ENCODE measurements around the gene SYK.

Gene SYK

GRCh38 chr9:90869361-90869760 is 67.7 kb downstream of the SYK start:
- H3K27me3 ChIP-seq (ENCODE audit: insufficient read depth, low read length, poor library complexity, severe bottlenecking): no peaks in the 10 kb centered on the region
- no peak overlapping the region for H3K4me2 ChIP-seq (ENCODE audit: low read depth, low read length, poor library complexity, severe bottlenecking)
- TF ChIP-seq EZH2phosphoT487 (IDR thresholded peaks at IDR 0.05; ENCODE audit: borderline replicate concordance) (no peak), CTCF (conservative IDR thresholded peaks at IDR 0.05; ENCODE audit: low read length) (no peak)
- no peaks in the 10 kb centered on the region for H3K9me2 ChIP-seq (replicated peaks; ENCODE audit: low read depth, low read length)
- no peaks in the 10 kb centered on the region for H3K79me2 ChIP-seq (ENCODE audit: insufficient read depth, low read length)
- no peaks in the 10 kb centered on the region for H3F3A ChIP-seq (ENCODE audit: low read depth)
- no peaks in the 10 kb centered on the region for H4K20me1 ChIP-seq (ENCODE audit: insufficient read depth, low read length, poor library complexity, severe bottlenecking)
- no peak overlapping the region for H3K4me3 ChIP-seq (ENCODE audit: low read length, poor library complexity, severe bottlenecking)
- H3K9me3 ChIP-seq (ENCODE audit: insufficient read depth, low read depth, low read length): no peaks in the 10 kb centered on the region
- no peak overlapping the region for H2AFZ ChIP-seq (ENCODE audit: low read length)
- H3K4me1 ChIP-seq (ENCODE audit: insufficient read depth, low read length, poor library complexity, severe bottlenecking): peaks cover 21% of the 10 kb centered on the region
- no peak overlapping the region for H3K9ac ChIP-seq (ENCODE audit: low read depth, low read length, poor library complexity, severe bottlenecking)
- H3K36me3 ChIP-seq (ENCODE audit: insufficient read depth, low read length): peaks cover 54% of the 10 kb centered on the region

- H3K9me2 ChIP-seq (replicated peaks; ENCODE audit: low read depth, low read length): no peaks in the 10 kb centered on the region
- no peak overlapping the region for H3K4me3 ChIP-seq (ENCODE audit: low read length, poor library complexity, severe bottlenecking)
- no peaks in the 10 kb centered on the region for H3K79me2 ChIP-seq (ENCODE audit: insufficient read depth, low read length)
- H3K9me3 ChIP-seq (ENCODE audit: insufficient read depth, low read depth, low read length): no peaks in the 10 kb centered on the region
- H4K20me1 ChIP-seq (ENCODE audit: insufficient read depth, low read length, poor library complexity, severe bottlenecking): no peaks in the 10 kb centered on the region
- TF ChIP-seq CTCF (conservative IDR thresholded peaks at IDR 0.05; ENCODE audit: low read length) (peak; percentile 96), EZH2phosphoT487 (IDR thresholded peaks at IDR 0.05; ENCODE audit: borderline replicate concordance) (no peak)
- H3K27me3 ChIP-seq (ENCODE audit: insufficient read depth, low read length, poor library complexity, severe bottlenecking): no peaks in the 10 kb centered on the region
- H2AFZ ChIP-seq (ENCODE audit: low read length): no peak overlapping the region
- no peaks in the 10 kb centered on the region for H3F3A ChIP-seq (ENCODE audit: low read depth)
- H3K36me3 ChIP-seq (ENCODE audit: insufficient read depth, low read length): peaks cover 56% of the 10 kb centered on the region; the same call in 1 of the 2 replicates
- no peak overlapping the region for H3K9ac ChIP-seq (ENCODE audit: low read depth, low read length, poor library complexity, severe bottlenecking)
- H3K4me2 ChIP-seq (ENCODE audit: low read depth, low read length, poor library complexity, severe bottlenecking): peak overlapping the region; percentile 17
- peaks cover 9% of the 10 kb centered on the region for H3K4me1 ChIP-seq (ENCODE audit: insufficient read depth, low read length, poor library complexity, severe bottlenecking)
Measured at GRCh38 chr9:90870621-90871326, 69.2 kb downstream of the SYK start.

GRCh38 chr9:90871327-90871935 is 69.8 kb downstream of the SYK start:
- Histone ChIP-seq H3K27me3 (ENCODE audit: insufficient read depth, low read length, poor library complexity, severe bottlenecking) (no peaks in the 10 kb centered on the region), H3K9me3 (ENCODE audit: insufficient read depth, low read depth, low read length) (no peaks in the 10 kb centered on the region), H2AFZ (ENCODE audit: low read length) (no peak overlapping the region), H3K4me1 (ENCODE audit: insufficient read depth, low read length, poor library complexity, severe bottlenecking) (peaks cover 9% of the 10 kb centered on the region), H3K36me3 (ENCODE audit: insufficient read depth, low read length) (peaks cover 58% of the 10 kb centered on the region; the same call in 1 of the 2 replicates), H3K4me2 (ENCODE audit: low read depth, low read length, poor library complexity, severe bottlenecking) (no peak overlapping the region), H3F3A (ENCODE audit: low read depth) (no peaks in the 10 kb centered on the region), H3K4me3 (ENCODE audit: low read length, poor library complexity, severe bottlenecking) (no peak overlapping the region), H3K9me2 (replicated peaks; ENCODE audit: low read depth, low read length) (no peaks in the 10 kb centered on the region), H3K9ac (ENCODE audit: low read depth, low read length, poor library complexity, severe bottlenecking) (no peak overlapping the region), H4K20me1 (ENCODE audit: insufficient read depth, low read length, poor library complexity, severe bottlenecking) (no peaks in the 10 kb centered on the region), H3K79me2 (ENCODE audit: insufficient read depth, low read length) (no peaks in the 10 kb centered on the region)
- TF ChIP-seq EZH2phosphoT487 (IDR thresholded peaks at IDR 0.05; ENCODE audit: borderline replicate concordance): no peak
- no peak for TF ChIP-seq CTCF (conservative IDR thresholded peaks at IDR 0.05; ENCODE audit: low read length)
